HG02973 (cell line): ENCODE data around the gene TMEM238L.

ENCODE experiments used
- ATAC-seq: cut with Tn5 transposase; IDR thresholded peaks from one replicate; pipeline ENCODE4 v1.9.1; 2021; ENCODE audit warnings: moderate library complexity; ENCODE audit not compliant: unreplicated experiment

TMEM238L gene

GRCh38 chr17:10805911-10806310 lies 2.0 kb upstream of the TMEM238L start:
- ATAC-seq = no peak

GRCh38 chr17:10804546-10804945 lies 647 bp upstream of the TMEM238L start:
- ATAC-seq = no peak

- ATAC-seq = no peak
These were observed 549 bp downstream of the TMEM238L start for GRCh38 chr17:10803350-10803749.

- ATAC-seq = no peak
These were observed 1.2 kb downstream of the TMEM238L start for GRCh38 chr17:10802496-10803284.

GRCh38 chr17:10799407-10799806 lies 4.5 kb downstream of the TMEM238L start:
- ATAC-seq = no peak

GRCh38 chr17:10798910-10799309 lies 5.0 kb downstream of the TMEM238L start:
- no peak for ATAC-seq

GRCh38 chr17:10798332-10798749 lies 5.6 kb downstream of the TMEM238L start:
- ATAC-seq = no peak

GRCh38 chr17:10797476-10798328 lies 6.2 kb downstream of the TMEM238L start:
- no peak for ATAC-seq

GRCh38 chr17:10793816-10794215 lies 10.1 kb downstream of the TMEM238L start:
- no peak for ATAC-seq

- no peak for ATAC-seq
These were observed 10.6 kb downstream of the TMEM238L start for GRCh38 chr17:10793256-10793655.

GRCh38 chr17:10792151-10792550 lies 11.7 kb downstream of the TMEM238L start:
- ATAC-seq = no peak

- no peak for ATAC-seq
These were observed 13.2 kb downstream of the TMEM238L start for GRCh38 chr17:10790491-10791401.

GRCh38 chr17:10789694-10790271 lies 14.1 kb downstream of the TMEM238L start:
- no peak for ATAC-seq

- no peak for ATAC-seq
These were observed 16.4 kb downstream of the TMEM238L start for GRCh38 chr17:10787306-10788045.

- no peak for ATAC-seq
These were observed 18.6 kb downstream of the TMEM238L start for GRCh38 chr17:10785295-10785694.

GRCh38 chr17:10779609-10780008 lies 24.3 kb downstream of the TMEM238L start:
- ATAC-seq = no peak

- ATAC-seq = no peak
These were observed 26.0 kb downstream of the TMEM238L start for GRCh38 chr17:10777890-10778289.

- ATAC-seq = no peak
These were observed 26.6 kb downstream of the TMEM238L start for GRCh38 chr17:10777131-10777807.

- ATAC-seq = no peak
These were observed 27.5 kb downstream of the TMEM238L start for GRCh38 chr17:10776381-10776780.
